Cerebellar cortex (tissue), 1 donor: ENCODE results near the gene RAC3.

Experiments used
- DNase-seq: peaks from one replicate; pipeline ENCODE4 v3.0.0-alpha.2; 2015; ENCODE audit warnings: low spot score

RAC3 gene

DNA sequence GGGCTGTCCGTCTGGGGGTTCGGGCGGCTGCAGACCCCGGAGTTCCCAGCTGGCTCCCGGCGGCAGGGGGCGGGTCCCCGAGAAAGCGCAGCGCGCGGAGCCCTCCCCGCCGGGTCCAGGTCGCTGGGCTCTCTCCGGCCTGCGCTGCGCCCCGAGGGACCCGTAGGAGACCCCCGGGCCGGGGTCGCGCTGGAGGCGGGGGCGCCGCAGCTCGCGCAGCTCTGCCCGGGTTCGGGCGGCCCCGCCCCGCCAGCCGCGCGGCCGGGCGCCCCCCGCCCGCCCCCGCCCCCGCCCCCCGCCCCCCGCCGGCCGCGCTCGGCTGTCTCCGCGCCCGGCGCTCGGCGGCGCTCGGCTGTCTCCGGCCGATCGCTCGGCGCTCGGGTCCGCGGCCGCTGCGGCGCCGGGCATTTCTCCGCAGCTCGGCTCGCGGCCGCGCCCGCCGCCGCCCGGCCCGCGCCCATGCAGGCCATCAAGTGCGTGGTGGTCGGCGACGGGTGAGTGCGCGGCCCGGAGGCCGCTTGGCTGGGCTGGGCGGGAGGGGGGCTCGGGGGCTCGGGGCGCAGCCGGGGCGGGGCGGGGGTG, at the start of gene RAC3:
Gene RAC3 (plus strand): TSS at position 376 of the 582 bp plus-strand sequence. CDS start 84 bp downstream, at position 460.
- DNase-seq: peak; percentile 17

DNA sequence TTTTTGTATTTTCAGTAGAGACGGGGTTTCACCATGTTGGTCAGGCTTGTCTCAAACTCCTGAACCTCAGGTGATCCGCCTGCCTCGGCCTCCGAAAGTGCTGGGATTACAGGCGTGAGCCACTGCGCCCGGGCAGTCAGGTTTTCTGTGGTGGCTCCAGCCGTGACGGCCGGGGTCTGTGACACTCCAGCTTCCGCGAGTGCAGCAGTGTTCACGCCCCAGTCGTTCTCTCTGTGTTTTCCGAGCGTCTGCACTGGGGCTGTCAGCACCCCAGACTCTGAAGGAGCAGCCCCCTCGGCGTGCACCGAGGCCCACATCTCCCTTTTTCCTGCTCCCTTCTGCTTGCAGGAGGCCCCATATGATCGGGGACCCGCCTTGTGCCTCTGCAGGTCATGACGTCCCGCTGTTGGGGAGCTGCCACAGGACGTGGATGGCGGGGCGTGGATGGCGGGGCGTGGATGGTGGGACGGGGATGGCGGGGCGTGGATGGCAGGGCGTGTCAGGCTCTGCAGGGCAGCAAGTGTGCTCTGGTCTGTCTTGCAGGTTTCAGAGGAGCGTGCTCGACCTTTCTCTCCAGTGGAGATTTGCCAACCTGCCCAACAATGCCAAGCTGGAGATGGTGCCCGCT, 48.4 kb upstream of the RAC3 start:
- no peak for DNase-seq

DNA sequence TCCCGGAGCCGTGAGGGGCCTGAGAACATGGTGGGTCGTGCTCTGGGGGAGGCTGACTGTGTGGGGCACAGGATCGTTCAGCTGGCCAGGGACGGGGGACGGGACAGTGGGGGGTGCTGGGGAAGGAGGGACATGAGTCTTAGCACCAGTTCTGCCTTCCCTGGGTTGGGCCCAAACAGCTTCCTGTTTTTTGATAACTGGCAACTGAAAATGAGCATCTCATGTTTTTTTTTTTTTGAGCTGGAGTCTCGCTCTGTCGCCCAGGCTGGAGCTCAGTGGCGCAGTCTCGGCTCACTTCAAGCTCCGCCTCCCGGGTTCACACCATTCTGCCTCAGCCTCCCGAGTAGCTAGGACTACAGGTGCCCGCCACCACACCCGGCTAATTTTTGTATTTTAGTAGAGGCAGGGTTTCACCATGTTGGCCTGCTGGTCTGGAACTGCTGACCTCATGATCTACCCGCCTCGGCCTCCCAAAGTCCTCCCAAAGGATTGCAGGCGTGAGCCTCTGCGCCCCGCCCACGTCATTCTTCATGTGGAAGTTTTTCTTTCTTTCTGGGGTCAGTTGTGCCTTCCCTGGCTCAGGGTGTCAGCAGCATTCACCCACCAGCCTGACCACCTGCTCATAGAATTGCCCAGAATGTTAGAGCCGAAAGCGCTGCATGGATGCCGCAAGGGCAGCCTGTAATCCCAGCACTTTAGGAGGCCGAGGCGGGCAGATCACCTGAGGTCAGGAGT, 47.7 kb upstream of the RAC3 start:
- no peak for DNase-seq

DNA sequence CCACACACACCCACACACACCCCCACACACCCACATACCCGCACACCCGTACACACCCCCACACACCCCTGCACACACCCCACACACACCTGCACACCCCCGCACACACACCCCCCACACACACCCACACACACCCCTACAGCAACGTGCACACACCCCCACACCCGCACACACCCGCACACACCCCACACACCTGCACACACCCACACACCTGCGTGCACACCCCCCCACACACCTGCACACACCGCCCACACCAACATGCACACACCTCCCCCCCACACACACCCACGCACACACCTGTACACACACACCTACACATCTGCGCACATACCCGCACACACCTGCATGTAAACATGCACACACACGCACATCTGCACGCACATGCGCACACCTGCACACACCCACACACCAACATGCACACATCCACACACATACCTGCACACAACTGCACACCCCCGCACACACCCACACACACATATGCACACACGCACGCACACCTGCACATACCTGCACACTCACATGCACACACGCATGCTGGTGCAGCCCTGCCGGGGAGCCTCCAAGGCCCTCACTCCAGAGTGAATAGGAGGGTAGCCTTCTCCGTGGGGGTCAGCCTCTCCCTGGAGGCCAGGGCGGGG, 46.6 kb upstream of the RAC3 start:
- no peak for DNase-seq

DNA sequence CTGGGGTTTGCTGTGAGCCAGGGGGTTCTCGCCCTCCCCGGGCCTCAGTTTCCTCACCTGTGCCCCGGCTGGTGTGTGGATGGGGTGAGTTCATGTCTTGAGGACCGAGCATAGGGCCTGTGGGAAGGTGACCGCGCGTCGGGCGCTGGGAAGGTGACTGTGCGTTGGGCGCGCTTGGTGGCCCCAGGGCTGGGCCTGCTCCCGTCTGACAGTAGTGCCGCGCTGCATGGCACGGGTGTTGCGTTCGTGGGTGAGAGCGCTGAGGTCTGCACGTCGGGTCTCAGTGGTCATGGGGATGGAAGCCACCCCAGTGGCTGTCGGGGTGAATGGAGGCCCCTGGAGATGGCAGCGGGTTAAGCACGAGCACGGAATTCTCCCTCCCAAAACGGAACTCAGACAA, 44.9 kb upstream of the RAC3 start:
- no peak for DNase-seq

DNA sequence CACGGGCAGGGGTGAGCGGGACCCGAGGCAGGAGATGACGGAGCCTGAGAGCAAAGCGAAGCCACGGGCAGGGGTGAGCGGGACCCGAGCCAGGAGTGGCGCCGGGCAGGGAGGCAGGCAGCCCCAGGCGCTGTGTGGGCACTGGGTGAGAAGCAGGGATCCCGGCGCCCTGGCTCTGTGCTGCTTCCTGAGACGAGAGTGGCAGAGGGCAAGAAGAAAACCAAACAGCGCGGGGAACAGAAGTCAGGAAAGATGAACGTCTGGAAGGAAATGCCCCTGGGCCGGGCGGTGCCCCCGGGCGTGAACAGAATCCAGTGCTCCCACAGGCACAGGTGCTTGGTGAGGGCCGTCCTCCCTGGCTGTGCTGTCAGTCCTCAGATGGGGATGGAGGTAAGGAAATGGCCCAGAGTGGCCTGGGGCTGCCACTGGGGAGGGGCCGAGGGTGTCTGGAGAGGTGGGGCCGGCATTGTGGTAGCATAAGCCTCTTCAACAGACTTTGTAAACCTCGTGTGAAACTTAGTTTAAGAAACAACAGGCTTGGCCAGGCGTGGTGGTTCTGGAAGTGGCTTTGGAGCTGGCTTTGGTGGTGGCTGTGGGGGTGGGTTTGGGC, 44.2 kb upstream of the RAC3 start:
- DNase-seq: no peak

DNA sequence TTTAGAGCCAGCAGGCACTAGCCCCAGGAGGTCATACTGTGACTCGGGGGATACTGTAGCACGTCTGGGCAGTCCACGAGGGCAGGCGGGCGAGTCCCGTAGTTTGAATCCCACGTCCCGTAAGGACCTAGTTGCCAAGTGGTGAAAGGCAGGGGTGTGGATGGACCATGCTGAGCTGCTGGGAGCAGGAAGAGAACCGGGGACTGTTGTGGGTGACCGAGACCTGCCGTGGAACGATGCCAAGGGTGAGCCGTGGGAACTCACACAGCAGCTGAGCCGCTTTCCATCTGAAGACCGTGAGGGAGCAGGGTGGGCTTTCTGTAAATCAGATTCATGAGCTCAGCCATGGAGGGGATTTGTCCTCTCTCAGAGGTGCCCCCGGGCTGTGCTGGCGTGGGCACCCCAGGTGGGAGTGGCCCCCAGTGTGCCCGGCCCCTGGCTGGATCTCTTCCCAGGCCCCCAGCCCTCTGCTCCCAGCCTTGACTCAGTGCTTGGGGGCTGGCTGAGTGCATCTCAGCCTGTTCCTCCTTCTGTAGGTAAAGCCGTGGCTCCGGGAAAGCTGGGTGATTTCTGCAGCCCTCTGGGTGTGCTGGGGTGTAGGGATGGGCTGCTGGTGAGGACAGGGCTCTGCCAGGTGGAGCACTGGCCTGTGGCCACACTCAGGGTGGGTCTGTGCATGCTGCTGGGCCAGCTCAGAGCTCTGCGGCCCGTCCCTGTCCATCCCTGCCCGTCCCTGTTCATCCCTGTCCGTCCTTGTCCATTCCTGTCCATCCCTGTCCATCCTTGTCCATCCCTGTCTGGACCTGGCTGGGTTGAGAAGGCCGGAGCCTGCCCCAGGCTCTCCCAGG, 40.4 kb upstream of the RAC3 start:
- DNase-seq: no peak

DNA sequence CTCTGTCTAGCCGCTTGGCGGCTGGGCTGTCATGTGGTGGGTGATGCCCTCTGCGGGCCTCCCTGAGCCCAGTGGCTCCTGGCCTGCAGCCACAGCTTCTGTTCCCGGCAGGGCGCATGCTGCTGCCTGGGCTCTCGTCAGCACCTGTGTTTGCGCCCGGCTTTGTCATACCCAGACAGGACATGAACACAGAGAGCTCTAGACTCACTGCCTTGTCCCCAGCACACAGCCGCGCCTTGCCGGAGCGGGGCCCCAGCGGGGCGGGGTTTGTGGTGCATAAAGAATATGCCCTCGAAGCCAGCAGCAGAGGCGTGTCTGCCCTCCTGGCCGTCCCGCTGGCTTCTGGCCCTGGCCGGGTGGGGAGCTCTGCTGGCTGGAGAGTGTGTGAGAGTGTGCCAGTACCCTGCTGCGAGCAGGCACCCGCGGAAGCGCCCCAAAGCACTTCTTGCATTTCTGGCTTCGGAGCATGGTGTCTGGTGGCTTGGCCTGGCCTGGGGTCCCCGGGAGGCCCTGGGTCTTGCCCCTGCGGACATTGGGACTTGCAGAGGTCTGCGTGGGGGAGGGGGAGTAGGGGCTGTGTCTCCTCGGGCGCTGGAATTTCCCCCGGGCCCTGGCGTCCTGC, 39.7 kb upstream of the RAC3 start:
- DNase-seq: peak; percentile 72

DNA sequence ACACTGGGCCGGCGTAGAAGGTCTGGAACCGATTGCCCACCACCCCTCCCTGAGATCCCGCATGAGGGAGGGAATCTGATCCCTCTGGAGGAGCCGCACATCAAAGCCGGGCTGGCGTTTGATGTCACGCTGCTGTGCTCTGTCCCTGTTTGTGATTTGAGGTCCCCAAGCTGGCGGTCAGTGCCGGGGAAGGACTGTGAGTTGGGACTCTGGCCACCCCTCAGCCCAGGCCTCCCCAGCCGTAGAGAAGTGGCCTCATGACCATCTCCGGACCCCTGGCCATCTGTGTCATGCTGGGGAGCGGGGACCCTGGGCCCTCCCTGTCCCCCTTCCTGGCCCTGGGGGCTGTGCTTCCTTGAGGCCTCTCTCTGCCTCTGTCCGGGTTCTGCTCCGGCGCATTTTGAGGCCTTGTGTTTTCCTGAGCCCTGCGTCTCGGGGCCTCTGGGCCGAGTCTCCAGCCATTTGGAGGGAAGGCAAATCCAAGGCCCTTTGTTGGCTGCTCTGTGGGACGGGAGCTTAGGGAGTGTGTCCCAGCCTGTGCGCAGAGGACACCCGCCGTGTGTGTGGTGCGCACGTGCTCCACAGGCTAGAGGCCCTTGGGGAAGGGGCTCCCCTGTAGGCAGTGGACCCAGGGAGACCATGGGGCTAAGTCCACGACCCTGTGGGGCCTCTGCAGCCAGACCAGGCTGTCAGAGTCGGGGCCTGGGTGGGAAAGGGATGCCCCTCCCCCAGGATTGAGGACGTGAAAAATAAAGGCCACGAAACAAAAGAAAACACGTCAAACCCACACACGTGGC, 39.0 kb upstream of the RAC3 start:
- no peak for DNase-seq

DNA sequence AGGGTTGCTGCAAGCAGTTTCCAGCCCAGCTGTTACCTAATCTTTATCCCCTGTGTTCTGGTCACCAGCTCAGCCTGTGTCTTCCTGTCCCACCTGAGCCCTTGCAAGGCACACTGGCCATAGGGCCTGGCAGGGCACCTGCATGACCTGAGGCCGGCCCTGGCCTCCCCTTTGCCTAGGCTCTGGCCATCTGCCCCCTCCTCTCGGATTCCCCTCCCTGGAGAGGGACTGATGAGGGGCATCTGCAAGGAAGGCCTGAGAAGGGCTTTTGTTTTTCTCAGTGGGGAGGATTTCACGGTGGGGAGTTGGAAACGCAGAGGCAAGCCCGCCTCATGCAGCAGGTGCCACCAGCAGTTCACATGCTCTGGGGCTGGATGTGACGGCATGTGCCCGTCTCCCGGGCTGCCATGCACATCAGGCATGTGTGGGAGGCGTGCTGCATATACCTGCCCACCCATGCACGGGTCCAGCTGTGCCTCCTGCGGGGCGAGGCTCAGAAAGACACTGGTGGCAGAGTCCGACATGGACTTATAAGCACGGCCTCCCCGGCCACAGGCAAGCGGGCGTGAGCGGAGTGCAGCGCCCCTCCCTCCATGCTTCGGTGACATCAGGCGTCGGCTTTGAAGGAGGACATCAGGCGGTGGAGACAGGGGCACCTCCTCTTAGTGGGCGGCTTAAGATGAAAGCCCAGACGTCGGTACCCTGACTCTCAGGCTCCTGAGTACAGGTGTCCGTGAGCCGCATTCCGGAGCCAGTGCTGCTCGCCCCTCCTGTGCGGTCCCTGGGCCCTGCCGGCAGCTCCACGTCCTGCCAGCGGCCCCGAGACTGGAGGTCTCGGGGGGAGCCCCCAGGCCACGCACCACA, 37.5 kb upstream of the RAC3 start:
- DNase-seq: no peak

DNA sequence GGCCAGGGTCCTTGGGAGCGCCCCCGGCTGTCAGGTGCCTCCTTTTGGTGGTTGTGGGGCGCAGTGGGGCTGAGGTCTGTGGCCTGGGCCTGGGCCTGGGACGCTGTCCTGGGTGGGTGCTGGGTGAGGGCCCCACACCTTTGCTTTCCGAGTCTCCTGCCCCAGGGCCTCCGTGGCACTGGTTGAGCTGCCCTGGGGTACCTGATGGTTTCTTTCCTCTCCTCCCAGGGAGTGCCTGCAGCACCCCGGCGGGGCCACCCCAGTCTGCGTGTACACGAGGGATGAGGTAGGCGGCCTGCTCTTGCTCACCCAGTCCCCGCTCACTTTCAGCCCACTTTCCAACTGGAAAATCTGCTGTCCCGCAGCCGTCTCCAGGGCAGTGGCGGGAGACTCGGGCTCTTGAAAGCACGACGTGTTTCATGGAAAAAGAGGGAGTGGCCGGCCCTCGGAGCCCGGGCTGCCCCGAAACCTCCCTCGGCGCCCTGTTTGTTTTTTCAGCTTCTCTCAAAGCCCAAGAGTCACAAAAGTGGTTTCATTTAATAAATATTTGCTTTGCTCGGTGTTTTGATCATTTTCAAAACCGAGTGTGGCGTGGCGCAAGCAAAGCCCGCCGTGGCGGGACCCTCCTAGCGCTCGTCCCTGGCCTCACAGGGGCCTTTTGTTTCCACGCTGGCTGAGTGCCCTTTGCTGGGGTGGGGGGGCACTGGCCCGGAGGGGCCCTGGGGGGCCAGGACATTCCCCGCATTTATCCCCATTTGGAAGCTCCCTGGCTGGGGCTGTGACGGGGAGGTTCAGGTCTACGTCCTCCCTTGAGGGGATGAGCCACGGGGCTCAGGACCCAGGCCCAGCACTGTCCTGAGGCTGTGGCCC, 36.6 kb upstream of the RAC3 start:
- DNase-seq: no peak

DNA sequence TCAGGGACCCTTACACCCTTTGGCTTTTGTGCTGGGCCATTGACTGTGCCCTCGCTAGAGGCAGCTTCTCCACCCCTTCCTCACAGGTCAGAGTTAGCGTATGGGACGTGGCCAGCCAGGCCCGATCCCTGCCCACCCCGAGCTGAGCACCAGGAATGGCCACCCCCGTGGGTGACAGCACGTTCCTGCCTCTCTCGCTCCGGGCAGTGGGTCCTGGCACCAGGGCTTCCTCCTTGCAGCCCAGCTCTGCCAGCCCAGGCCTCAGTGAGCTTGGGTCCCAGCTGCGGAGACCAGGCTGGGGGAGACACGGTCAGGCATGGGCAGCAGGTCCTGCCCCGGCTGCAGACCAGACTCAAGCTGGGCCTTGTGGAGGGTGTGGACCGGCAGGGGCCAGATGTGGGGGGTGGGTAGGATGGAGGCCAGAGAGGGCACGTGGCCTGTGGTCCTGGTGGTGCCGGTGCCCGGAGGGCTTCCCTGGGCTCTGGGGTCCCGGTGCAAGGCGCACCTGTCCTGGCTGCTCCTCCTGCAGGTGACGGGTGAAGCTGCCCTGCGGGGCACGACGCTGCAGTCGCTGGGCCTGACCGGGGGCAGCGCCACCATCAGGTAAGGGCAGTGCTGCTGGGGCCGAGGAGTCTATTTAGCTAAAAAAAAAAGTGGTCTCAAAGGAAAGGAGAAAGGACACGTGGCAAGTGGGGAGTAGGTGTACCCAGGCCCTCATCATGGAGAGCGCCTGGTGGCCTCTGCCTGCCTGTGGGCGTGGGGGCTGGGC, 35.8 kb upstream of the RAC3 start:
- DNase-seq: no peak

DNA sequence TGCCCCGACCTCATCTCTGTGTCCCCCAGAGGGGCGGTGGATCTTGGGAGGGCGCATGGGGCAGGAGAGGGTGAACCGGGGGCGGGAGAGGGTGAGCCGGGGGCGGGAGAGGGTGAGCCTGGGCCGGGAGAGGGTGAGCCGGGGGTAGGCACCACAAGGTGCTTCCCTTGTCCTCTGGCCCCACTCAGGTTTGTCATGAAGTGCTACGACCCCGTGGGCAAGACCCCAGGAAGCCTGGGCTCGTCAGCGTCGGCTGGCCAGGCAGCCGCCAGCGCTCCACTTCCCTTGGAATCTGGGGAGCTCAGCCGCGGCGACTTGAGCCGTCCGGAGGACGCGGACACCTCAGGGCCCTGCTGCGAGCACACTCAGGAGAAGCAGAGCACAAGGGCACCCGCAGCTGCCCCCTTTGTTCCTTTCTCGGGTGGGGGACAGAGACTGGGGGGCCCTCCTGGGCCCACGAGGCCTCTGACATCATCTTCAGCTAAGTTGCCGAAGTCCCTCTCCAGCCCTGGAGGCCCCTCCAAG, 35.2 kb upstream of the RAC3 start:
- DNase-seq: no peak

DNA sequence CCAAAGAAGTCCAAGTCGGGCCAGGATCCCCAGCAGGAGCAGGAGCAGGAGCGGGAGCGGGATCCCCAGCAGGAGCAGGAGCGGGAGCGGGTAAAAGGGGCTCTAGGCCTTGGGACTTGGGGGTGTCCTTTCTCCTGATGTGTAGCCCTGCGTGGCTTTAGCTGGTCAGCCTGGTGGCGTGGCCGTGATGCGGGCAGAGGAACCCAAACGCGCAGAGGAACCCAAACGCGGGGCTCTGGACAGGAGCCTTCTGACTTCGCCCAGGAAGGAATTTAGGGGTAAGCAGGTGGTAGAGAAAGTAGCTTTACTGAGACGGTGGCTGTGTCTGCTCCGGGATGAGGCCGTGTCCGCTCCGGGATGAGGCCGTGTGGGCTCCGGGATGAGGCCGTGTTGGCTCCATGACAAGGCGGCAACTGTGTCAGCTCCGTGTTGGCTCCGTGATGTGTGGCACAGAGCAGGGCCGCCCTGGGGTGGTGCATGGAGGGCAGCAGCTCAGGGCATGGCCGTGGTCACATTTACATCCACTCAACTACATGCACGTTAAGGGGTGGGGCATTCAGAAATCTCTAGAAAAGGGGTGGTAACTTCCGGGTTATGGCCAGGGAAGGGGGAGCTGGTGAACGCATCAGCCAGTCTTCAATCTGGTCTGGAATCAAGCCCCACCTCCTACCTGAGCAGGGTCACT, 34.6 kb upstream of the RAC3 start:
- no peak for DNase-seq

DNA sequence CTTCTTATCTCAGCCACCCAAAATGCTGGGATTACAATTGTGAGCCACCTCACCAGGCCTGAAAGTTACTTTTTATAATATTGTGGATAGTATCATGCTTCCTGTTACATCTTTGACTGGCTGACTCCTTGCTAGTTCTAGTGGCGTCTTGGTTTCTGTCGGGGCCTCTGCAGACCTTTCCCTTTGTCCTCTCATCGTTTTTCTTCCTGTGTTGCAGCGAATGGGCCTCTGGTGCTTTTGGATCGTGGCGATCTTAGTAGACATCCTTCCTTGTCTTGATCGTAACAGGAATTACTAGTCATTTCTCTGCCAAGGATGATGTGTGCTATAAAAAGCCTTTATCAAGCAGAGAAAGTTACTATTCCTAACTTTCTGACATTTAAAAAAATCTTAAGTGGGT, 33.3 kb upstream of the RAC3 start:
- no peak for DNase-seq

DNA sequence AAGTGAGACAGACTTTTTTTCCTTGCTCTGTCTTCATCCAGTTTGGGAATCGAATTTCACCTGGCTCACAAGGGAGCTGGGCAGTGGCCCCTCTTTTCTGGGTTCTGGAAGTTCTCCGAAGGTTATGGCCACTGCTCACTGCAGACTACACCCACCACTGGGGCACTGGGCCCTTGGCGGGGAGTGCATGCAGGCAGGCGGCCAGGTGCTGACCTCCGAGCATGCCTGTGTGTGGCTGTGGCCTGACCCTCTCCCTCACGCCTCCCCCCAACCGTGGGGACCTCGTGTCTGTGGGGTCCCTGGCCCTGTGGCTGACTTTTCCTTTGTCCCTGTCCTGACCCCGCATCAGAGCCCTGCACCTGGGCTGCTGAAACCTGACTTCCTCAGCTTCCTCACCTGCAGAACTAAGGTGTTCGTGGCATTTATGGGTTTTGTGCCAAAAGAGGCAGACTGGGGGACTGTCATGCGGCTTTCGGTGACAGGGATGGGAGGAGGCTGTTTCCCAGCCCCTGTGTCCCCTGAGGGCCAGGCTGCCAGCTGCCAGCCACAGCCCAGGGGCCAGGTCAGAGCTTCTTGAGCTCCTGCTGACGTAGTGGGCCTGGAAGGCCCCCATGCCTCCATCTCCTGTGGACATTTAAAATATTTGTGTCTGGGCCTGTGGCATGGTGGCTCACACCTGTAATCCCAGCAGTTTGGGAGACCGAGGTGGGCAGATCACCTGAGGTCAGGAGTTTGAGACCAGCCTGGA, 32.6 kb upstream of the RAC3 start:
- no peak for DNase-seq
